ENCODE data around the gene NCKAP5. TPM values are rescaled to one million over a fixed set of nuclear protein-coding genes. Genes with fewer than 3 reads are reported as not detected.

The NCKAP5 gene
- polyA plus RNA-seq, 3 donors: not detected

- Histone ChIP-seq H3K4me1 (ENCODE audit: control insufficient read depth in 1 of 2, insufficient read depth in 2 of 2, low read length in 2 of 2) (no peaks in the 10 kb centered on the region), H3K9me3 (replicated peaks in 1 of 2; ENCODE audit: control insufficient read depth in 1 of 2, insufficient read depth in 1 of 2, low read length in 2 of 2) (no peaks in the 10 kb centered on the region), H3K27me3 (ENCODE audit: control insufficient read depth in 2 of 2, insufficient read depth in 2 of 2, low read length in 2 of 2) (no peaks in the 10 kb centered on the region), H2AFZ (ENCODE audit: insufficient read depth, low read depth, low read length, poor library complexity, severe bottlenecking) (no peak overlapping the region), H3K27ac (ENCODE audit: low read depth in 1 of 2, low read length in 2 of 2) (no peak overlapping the region), H3K4me3 (replicated peaks in 1 of 3; ENCODE audit: low read depth in 2 of 3, low read length in 3 of 3) (no peak overlapping the region), H3K36me3 (replicated peaks in 1 of 2; ENCODE audit: control insufficient read depth in 1 of 2, insufficient read depth in 2 of 2, low read length in 2 of 2) (no peaks in the 10 kb centered on the region), H3K79me2 (ENCODE audit: insufficient read depth, low read length) (no peaks in the 10 kb centered on the region), H3K4me2 (replicated peaks; ENCODE audit: extremely low read depth, low read length, poor library complexity, severe bottlenecking) (no peak overlapping the region), H3K9ac (ENCODE audit: insufficient read depth, low read length, poor library complexity, severe bottlenecking) (no peak overlapping the region), H4K20me1 (ENCODE audit: insufficient read depth, low read length) (no peaks in the 10 kb centered on the region)
- Mint-ChIP-seq H3K27me3 (ENCODE audit: low read depth in 3 of 3) (peaks cover 0 to 2% (median 2%) of the 10 kb centered on the region in 3 donors), H3K27ac (no peak overlapping the region), H3K4me3 (no peak overlapping the region), H3K9me3 (peaks cover 0 to 7% (median 2%) of the 10 kb centered on the region in 7 donors), H3K36me3 (no peaks in the 10 kb centered on the region), H3K4me1 (no peaks in the 10 kb centered on the region)
- intact Hi-C loops (cut with micrococcal nuclease): no loop called here
- WGBS (ENCODE audit: insufficient coverage): 91% methylated on average over 1 of the region's 3 CpGs
- DNase-seq: no peak
- TF ChIP-seq, protein P1, sequence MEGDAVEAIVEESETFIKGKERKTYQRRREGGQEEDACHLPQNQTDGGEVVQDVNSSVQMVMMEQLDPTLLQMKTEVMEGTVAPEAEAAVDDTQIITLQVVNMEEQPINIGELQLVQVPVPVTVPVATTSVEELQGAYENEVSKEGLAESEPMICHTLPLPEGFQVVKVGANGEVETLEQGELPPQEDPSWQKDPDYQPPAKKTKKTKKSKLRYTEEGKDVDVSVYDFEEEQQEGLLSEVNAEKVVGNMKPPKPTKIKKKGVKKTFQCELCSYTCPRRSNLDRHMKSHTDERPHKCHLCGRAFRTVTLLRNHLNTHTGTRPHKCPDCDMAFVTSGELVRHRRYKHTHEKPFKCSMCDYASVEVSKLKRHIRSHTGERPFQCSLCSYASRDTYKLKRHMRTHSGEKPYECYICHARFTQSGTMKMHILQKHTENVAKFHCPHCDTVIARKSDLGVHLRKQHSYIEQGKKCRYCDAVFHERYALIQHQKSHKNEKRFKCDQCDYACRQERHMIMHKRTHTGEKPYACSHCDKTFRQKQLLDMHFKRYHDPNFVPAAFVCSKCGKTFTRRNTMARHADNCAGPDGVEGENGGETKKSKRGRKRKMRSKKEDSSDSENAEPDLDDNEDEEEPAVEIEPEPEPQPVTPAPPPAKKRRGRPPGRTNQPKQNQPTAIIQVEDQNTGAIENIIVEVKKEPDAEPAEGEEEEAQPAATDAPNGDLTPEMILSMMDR (IDR thresholded peaks at IDR 0.05): no peak
Observed at GRCh38 chr2:133371286-133371685, 197.0 kb downstream of the NCKAP5 start.

GRCh38 chr2:133369901-133370658, 198.2 kb downstream of the NCKAP5 start:
- Mint-ChIP-seq H3K4me1 (no peaks in the 10 kb centered on the region), H3K27me3 (ENCODE audit: low read depth in 3 of 3) (peaks cover 0 to 2% (median 0%) of the 10 kb centered on the region in 3 donors)
- H3K4me2 ChIP-seq (replicated peaks; ENCODE audit: extremely low read depth, low read length, poor library complexity, severe bottlenecking): no peak overlapping the region

More at GRCh38 chr2:133369901-133370658, 198.2 kb downstream of the NCKAP5 start:
- TF ChIP-seq, protein P1 (IDR thresholded peaks at IDR 0.05): no peak
- Mint-ChIP-seq H3K36me3 (no peaks in the 10 kb centered on the region), H3K27ac (no peak overlapping the region), H3K4me3 (no peak overlapping the region), H3K9me3 (peaks cover 0 to 7% (median 0%) of the 10 kb centered on the region in 7 donors)
- 71% methylated on average over 1 of the region's 3 CpGs for WGBS (ENCODE audit: insufficient coverage)
- no peak for DNase-seq
- H3K4me3 ChIP-seq (replicated peaks in 1 of 3; ENCODE audit: low read depth in 2 of 3, low read length in 3 of 3): no peak overlapping the region
- H3K36me3 ChIP-seq (replicated peaks in 1 of 2; ENCODE audit: control insufficient read depth in 1 of 2, insufficient read depth in 2 of 2, low read length in 2 of 2): no peaks in the 10 kb centered on the region
- no peaks in the 10 kb centered on the region for H3K4me1 ChIP-seq (ENCODE audit: control insufficient read depth in 1 of 2, insufficient read depth in 2 of 2, low read length in 2 of 2)
- no peaks in the 10 kb centered on the region for H3K79me2 ChIP-seq (ENCODE audit: insufficient read depth, low read length)
- no peak overlapping the region for H2AFZ ChIP-seq (ENCODE audit: insufficient read depth, low read depth, low read length, poor library complexity, severe bottlenecking)
- H4K20me1 ChIP-seq (ENCODE audit: insufficient read depth, low read length): no peaks in the 10 kb centered on the region
- intact Hi-C loops (cut with micrococcal nuclease): no loop called here
- no peak overlapping the region for H3K9ac ChIP-seq (ENCODE audit: insufficient read depth, low read length, poor library complexity, severe bottlenecking)
- no peak overlapping the region for H3K27ac ChIP-seq (ENCODE audit: low read depth in 1 of 2, low read length in 2 of 2)
- H3K9me3 ChIP-seq (replicated peaks in 1 of 2; ENCODE audit: control insufficient read depth in 1 of 2, insufficient read depth in 1 of 2, low read length in 2 of 2): no peaks in the 10 kb centered on the region
- H3K27me3 ChIP-seq (ENCODE audit: control insufficient read depth in 2 of 2, insufficient read depth in 2 of 2, low read length in 2 of 2): no peaks in the 10 kb centered on the region
